BLaER1 treated with 17β-estradiol and CSF1 and Interleukin-3, amounts not matched to agents 10 nM and 100 nM (cell line): Measurements from ENCODE around the gene GABARAP.
A peak's percentile ranks its signal among the peaks of the same experiment; 100 is the strongest.

Experiments
- H3K27ac ChIP-seq, 11 experiments: shearing (Covaris generic); formaldehyde crosslinking; 2 replicates each; pipeline ENCODE4 v1.8.1; 2022
- H3K27me3 ChIP-seq, 11 experiments: shearing (Covaris generic); formaldehyde crosslinking; 2 replicates each; pipeline ENCODE4 v1.8.1; 2022
- H3K36me3 ChIP-seq, 11 experiments: shearing (Covaris generic); formaldehyde crosslinking; 2 replicates each; pipeline ENCODE4 v1.8.1; 2022
- H3K4me1 ChIP-seq, 10 experiments: shearing (Covaris generic); formaldehyde crosslinking; 2 replicates each; pipeline ENCODE4 v1.8.1; 2022
- H3K4me2 ChIP-seq, 11 experiments: shearing (Covaris generic); formaldehyde crosslinking; 2 replicates each; pipeline ENCODE4 v1.8.1; 2022
- H3K4me3 ChIP-seq, 10 experiments: shearing (Covaris generic); formaldehyde crosslinking; 2 replicates each; pipeline ENCODE4 v1.8.1; 2022
- H3K9ac ChIP-seq, 11 experiments: shearing (Covaris generic); formaldehyde crosslinking; 2 replicates each; pipeline ENCODE4 v1.8.1; 2022
- H3K9me3 ChIP-seq, 11 experiments: shearing (Covaris generic); formaldehyde crosslinking; replicated peaks in 1 of 11; 2 replicates each; pipeline ENCODE4 v1.8.1; 2022
- H4K20me1 ChIP-seq, 11 experiments: shearing (Covaris generic); formaldehyde crosslinking; 2 replicates each; pipeline ENCODE4 v1.8.1; 2022
- Cebpa-rat ChIP-seq, 11 experiments: shearing (Covaris generic); IDR thresholded peaks; 2 replicates each; pipeline ENCODE4 v1.8.1; 2022

GABARAP gene

DNA sequence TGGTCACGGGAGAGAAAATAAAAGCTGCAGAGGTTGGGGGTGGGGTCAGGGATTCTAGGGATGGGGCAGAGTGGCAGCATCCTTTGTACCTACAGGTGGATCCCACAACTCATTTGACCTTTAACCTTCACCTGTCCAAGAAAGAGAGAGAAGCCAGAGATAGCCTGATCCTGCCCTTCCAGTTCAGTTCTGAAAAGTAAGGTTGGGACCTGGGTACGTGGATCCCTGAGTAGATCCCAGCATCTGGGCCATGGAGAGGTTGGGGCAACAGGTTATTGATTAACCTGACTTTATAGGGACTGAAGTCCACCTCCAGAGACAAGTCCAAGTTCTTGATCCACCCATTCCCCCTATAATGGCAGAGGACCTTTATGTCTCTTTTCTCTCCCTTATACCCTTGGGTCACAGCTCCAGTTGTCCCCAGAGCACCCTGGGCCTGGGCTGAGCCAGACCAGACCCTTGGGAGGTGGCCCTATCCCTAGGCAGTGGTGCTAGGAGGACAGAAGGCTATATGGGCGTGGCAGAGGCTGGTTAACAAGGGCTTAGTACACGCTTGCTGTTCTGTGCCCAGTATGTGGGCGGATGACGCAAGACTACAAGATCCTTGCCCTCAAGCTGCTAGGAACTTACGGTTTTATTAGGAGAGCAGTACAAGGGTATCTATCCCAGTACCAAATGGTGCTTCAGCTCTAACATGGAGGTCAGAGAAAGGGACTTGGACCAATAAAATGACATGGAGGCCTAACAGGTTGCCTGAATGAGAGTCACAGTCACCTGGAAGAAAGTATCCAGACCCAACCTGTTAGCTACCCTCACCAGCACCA is 16.7 kb upstream of the GABARAP start:
- H4K20me1 ChIP-seq = peaks cover 0 to 41% (median 24%) of the 10 kb centered on the region in 11 experiments; a peak in 15 of 22 replicates
- peak overlapping the region in 3 of 10 experiments; percentile 7 to 43 (median 18); a peak in 1 of 20 replicates for H3K4me3 ChIP-seq
- peaks cover 19 to 75% (median 49%) of the 10 kb centered on the region in 10 experiments for H3K4me1 ChIP-seq
- H3K36me3 ChIP-seq = peaks cover 62 to 70% (median 67%) of the 10 kb centered on the region in 11 experiments
- H3K9me3 ChIP-seq = no peaks in the 10 kb centered on the region
- H3K27ac ChIP-seq = no peak overlapping the region; a peak in 1 of 22 replicates
- peak in 9 of 11 experiments; percentile 15 to 78 (median 59); a peak in 9 of 22 replicates for TF ChIP-seq Cebpa-rat (IDR thresholded peaks at IDR 0.05)
- H3K9ac ChIP-seq = peak overlapping the region in 4 of 11 experiments; percentile 3 to 55 (median 42); a peak in 3 of 22 replicates
- peaks cover 27 to 57% (median 55%) of the 10 kb centered on the region in 11 experiments for H3K27me3 ChIP-seq
- H3K4me2 ChIP-seq = peak overlapping the region in 10 of 11 experiments; percentile 43 to 100 (median 68); a peak in 19 of 22 replicates

DNA sequence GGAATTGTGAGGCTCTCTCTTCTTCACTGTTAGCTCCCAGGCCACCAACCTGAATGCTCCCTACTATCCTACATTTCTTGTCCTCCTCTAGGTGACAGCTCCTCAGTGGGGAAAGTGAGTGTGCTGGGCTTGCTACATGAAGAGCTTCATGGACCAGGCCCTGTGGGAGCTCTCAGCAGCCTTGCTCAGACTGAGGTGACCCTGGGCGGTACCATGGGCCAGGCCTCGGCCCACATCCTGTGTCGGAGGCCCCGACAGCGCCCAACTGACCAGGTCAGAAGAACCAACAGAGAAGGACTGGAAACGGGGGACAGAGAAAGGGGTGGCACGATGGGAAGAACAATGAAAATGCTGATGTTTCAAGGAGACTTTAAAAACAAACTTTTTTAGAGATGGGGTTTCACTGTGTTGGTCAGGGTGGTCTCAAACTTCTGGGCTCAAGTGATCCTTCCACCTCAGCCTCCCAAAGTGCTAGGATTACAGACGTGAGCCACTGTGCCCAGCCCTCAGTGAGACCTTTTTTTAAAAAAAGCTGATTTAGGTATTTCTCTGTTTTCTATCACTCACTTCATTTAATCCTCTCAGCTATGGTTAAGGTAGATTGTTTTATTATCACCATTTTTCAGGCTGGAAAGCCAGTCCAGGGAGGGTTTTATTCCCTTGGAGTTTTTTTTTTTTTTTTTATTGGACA is 14.7 kb upstream of the GABARAP start:
- TF ChIP-seq Cebpa-rat (IDR thresholded peaks at IDR 0.05) = no peak
- H3K4me2 ChIP-seq = no peak overlapping the region
- H3K27me3 ChIP-seq = peaks cover 18 to 36% (median 34%) of the 10 kb centered on the region in 11 experiments
- H3K9ac ChIP-seq = peak overlapping the region in 2 of 11 experiments; percentile 18 to 32; a peak in 5 of 22 replicates
- no peak overlapping the region for H3K4me3 ChIP-seq
- H3K4me1 ChIP-seq = peaks cover 23 to 66% (median 41%) of the 10 kb centered on the region in 10 experiments
- peaks cover 0 to 41% (median 24%) of the 10 kb centered on the region in 11 experiments; a peak in 14 of 22 replicates for H4K20me1 ChIP-seq
- H3K9me3 ChIP-seq = no peaks in the 10 kb centered on the region
- peaks cover 65 to 76% (median 69%) of the 10 kb centered on the region in 11 experiments for H3K36me3 ChIP-seq
- no peak overlapping the region for H3K27ac ChIP-seq

DNA sequence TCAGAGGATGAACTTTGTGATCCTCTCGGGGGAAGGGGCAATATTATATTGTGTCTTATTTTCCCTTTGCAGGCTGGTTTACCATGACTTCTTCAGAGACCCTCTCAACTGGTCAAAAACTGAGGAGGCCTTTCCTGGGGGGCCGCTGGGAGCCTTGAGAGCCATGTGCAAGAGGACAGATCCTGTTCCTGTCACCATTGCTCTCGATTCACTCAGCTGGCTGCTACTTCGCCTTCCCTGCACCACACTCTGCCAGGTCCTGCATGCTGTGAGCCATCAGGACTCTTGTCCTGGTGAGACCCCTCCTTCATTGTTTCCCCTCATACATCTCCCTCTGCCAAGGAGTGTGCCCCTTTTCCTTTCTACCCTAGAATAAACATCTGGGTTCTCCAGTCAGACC is 12.3 kb upstream of the GABARAP start:
- H4K20me1 ChIP-seq = peaks cover 0 to 40% (median 10%) of the 10 kb centered on the region in 11 experiments; a peak in 17 of 22 replicates
- no peaks in the 10 kb centered on the region for H3K9me3 ChIP-seq
- peaks cover 0 to 12% (median 10%) of the 10 kb centered on the region in 11 experiments; a peak in 19 of 22 replicates for H3K27me3 ChIP-seq
- H3K36me3 ChIP-seq = peaks cover 55 to 64% (median 57%) of the 10 kb centered on the region in 11 experiments
- peak overlapping the region in 1 of 11 experiments; percentile 96; a peak in 1 of 22 replicates for H3K4me2 ChIP-seq
- peaks cover 18 to 44% (median 31%) of the 10 kb centered on the region in 10 experiments for H3K4me1 ChIP-seq
- no peak for TF ChIP-seq Cebpa-rat (IDR thresholded peaks at IDR 0.05)
- no peak overlapping the region for H3K27ac ChIP-seq
- peak overlapping the region in 5 of 11 experiments; percentile 16 to 55 (median 33); a peak in 6 of 22 replicates for H3K9ac ChIP-seq
- H3K4me3 ChIP-seq = no peak overlapping the region

DNA sequence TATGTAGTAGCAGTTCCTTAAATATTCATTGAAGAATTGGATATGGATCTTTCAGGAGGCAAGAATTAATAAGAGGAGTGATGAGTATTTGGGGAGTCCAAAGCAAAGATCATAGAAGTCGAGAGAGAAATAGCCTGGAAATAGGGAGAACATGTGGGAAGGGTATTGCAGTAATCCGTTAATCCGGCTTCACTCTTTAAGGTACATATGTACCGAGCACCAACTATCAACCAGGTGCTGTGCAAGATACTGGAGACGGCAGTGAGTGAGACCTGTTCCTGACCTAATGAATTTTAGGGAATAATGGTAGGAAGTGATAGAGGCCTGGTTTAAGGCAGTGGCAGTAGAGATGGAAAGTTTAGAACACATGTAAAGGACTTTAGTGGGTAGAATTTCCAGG is 10.8 kb upstream of the GABARAP start:
- peaks cover 42 to 59% (median 48%) of the 10 kb centered on the region in 11 experiments for H3K36me3 ChIP-seq

DNA sequence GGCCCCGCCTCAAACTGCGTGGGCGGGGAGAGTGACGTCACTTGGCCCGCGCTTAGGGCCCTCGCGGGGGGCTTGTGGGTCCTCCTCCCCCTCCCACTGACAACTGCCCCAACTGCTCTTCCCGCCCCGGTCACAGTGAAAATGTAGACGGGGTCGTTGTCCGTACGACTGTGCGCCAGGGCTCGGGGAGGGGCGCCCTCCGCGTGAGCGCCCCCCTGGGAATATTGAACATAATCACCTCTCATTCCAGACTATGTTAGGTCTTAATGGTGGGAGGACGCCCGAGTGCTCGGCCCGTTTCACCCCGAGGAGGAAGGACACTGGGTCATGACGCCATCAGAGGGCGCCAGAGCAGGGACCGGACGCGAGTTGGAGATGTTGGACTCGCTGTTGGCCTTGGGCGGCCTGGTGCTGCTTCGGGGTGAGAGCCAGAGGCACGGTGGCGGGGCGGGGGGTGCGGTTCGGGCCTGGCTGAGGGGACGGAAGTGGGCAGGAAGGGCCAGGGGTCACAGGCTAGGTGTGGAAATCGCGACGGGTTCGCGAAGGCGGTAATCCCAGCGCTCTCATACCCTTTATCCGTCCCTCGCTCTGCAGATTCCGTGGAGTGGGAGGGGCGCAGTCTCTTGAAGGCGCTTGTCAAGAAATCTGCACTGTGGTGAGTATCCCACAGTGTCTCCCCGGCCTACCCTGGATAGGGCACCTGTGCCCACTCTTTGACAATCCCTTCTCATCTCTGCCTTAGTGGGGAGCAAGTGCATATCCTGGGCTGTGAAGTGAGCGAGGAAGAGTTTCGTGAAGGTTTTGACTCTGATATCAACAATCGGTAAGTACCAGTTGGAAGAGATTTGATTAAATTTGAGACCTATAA is 10.2 kb upstream of the GABARAP start, which contains the start of gene ELP5:
TSS of gene ELP5 (plus strand) at position 40 of the 868 bp plus-strand sequence. CDS start at position 376, 336 bp downstream.
- no peak for TF ChIP-seq Cebpa-rat (IDR thresholded peaks at IDR 0.05)
- H3K27ac ChIP-seq = peak within 1 kb of the TSS; percentile 90 to 99 (median 97)

More for the DNA sequence above, 10.8 kb upstream of the GABARAP start:
- H4K20me1 ChIP-seq = peaks cover 0 to 44% (median 17%) of the 10 kb centered on the region in 11 experiments; a peak in 16 of 22 replicates
- H3K9ac ChIP-seq = peak overlapping the region; percentile 86 to 98 (median 96)
- peak overlapping the region; percentile 90 to 99 (median 97) for H3K27ac ChIP-seq
- peak overlapping the region; percentile 80 to 98 (median 93) for H3K4me2 ChIP-seq
- no peaks in the 10 kb centered on the region for H3K9me3 ChIP-seq
- H3K4me3 ChIP-seq = peak overlapping the region; percentile 88 to 98 (median 96)
- H3K4me1 ChIP-seq = peaks cover 25 to 44% (median 34%) of the 10 kb centered on the region in 10 experiments
- no peaks in the 10 kb centered on the region; a peak in 1 of 22 replicates for H3K27me3 ChIP-seq
- TF ChIP-seq Cebpa-rat (IDR thresholded peaks at IDR 0.05) = no peak

DNA sequence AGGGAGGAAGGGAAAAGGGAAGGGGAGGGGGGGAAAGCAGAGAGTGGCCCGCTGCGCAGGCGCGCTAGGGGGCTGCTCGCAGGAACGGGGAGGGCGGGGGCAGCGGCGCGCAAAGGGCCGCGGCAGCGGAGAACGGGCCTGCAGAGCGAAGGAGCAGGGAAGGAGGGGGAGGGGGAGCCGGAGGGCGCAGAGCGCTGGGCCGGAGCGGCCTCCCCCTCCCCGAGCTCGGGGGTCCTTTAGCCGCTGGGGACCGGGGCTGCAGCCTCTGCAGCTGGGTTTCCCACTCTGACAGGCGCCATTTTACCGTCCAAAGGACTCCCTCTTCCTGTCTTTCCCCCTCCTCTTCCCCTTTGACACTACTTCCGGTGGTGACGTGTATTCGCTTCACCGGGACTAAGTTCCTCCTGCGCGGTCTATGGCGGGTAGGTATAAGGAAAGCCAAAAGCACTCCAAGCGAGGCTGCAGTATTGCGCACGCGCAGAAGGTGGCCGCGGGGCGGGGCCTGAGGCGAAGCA is 9.5 kb upstream of the GABARAP start, which contains the start of gene CTDNEP1:
TSS of gene CTDNEP1 (minus strand) at position 74 of the 515 bp plus-strand sequence. CDS start 438 bp downstream, outside the sequence.
- Histone ChIP-seq H3K27me3 (no peaks in the 10 kb centered on the region), H3K9me3 (no peaks in the 10 kb centered on the region), H3K36me3 (peaks cover 34 to 58% (median 43%) of the 10 kb centered on the region in 11 experiments), H3K4me2 (peak within 1 kb of the TSS; percentile 90 to 99 (median 97)), H3K9ac (peak within 1 kb of the TSS; percentile 86 to 98 (median 96)), H4K20me1 (peaks cover 0 to 55% (median 28%) of the 10 kb centered on the region in 11 experiments; a peak in 17 of 22 replicates), H3K4me1 (peaks cover 25 to 44% (median 34%) of the 10 kb centered on the region in 10 experiments), H3K27ac (peak within 1 kb of the TSS; percentile 90 to 99 (median 97)), H3K4me3 (peak within 1 kb of the TSS; percentile 88 to 98 (median 96))
- no peak for TF ChIP-seq Cebpa-rat (IDR thresholded peaks at IDR 0.05)

More for the DNA sequence above, 10.2 kb upstream of the GABARAP start, which contains the start of gene ELP5:
- Histone ChIP-seq H3K4me3 (peak within 1 kb of the TSS; percentile 88 to 98 (median 96)), H3K9me3 (no peaks in the 10 kb centered on the region), H3K36me3 (peaks cover 36 to 58% (median 43%) of the 10 kb centered on the region in 11 experiments), H3K4me1 (peaks cover 25 to 44% (median 34%) of the 10 kb centered on the region in 10 experiments), H3K4me2 (peak within 1 kb of the TSS; percentile 90 to 99 (median 97)), H3K27me3 (no peaks in the 10 kb centered on the region), H4K20me1 (peaks cover 0 to 51% (median 22%) of the 10 kb centered on the region in 11 experiments; a peak in 17 of 22 replicates), H3K9ac (peak within 1 kb of the TSS; percentile 86 to 98 (median 96))
